OCI-M1 (cell line): ENCODE data around the gene SMARCE1.

ENCODE experiments used
- DNase-seq: peaks from one replicate; lab custom pipeline; 2025; lab: John Stamatoyannopoulos, UW

The SMARCE1 gene

DNA sequence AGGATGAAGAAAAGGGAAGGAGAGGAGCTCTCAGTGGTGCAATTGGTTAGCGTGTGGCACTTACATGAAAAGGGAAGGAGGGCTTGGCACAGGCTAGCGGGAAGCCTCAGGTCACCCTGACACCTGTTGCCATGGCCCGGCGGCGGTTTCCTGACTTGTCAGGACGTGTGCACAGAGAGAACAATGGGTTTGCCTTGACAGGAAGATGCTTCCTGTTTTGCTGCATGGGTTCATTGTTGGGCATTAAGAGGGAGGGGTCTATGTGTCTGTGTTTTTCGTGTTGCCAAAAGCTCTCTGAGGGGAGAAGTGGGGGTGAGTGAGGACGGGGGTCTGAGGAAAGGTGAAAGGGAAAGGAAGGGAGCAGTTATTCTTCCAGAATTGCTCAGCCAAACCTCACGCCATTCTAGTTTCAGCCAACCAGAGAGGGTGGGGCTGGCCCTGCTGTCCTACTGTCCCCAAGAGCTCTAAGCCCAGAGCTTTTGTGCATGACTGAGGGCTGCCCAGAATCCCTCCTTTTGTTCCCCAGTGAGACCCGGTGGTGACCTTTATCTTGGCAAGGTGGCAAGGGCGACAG is 65.2 kb downstream of the SMARCE1 start:
- DNase-seq = no peak

DNA sequence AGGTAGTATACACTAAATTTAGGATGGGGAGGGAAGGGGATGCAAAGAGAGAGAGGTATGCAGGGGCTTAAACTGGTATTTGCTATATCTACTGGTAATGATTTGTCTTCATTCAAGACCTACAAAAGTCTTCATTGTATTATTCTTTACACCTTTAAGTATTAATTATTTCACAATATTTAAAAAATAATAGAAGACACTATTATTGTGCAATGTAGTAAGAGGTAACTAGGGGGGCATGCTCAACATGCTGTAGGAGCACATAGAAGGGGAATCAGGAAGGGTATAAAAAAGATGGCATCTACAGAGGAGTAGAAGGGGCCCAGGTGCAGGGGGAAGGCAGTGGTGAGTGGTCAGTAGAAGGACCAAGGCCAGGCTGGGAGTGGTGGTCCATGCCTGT is 67.5 kb downstream of the SMARCE1 start:
- no peak for DNase-seq

DNA sequence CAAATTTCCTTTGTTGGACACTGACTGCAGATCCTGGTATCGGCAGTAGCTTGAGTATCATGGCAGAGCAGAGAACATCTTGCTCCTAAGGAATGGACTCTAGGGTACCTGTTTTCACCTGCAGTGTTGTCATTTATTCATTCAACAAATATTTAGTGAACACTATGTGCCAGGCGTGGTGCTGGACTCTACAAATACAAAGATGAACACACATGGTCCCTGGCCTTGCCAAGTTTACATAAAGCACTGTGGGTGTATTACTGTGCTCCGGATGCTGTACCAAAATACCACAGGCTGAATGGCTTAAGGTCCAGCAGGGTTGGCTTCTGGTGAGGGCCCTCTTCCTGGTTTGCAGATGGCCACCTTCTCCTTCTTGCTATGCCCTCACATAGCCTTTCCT is 68.1 kb downstream of the SMARCE1 start:
- DNase-seq = no peak

DNA sequence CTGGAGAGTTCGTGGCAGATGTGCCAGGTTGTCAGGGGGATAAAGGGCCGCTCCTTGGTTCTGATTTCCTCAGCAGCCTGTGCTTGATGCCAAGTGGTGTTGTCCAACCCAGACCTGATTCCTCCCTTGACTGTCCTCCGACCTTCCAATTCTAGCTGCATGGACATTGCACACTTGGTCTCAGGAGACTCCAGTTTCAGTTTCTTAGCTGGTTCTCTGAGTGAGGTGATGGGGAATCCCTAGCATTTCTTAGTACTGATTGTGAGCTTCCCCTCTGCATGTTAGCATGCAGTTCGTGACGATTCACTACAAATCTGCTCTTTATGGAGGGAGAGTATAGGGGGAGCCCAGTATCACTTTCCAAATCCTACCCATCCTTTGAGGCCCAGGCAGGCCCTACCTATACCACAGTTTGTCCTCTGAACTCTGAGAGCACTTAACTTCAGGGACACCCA is 70.0 kb downstream of the SMARCE1 start:
- DNase-seq = no peak

DNA sequence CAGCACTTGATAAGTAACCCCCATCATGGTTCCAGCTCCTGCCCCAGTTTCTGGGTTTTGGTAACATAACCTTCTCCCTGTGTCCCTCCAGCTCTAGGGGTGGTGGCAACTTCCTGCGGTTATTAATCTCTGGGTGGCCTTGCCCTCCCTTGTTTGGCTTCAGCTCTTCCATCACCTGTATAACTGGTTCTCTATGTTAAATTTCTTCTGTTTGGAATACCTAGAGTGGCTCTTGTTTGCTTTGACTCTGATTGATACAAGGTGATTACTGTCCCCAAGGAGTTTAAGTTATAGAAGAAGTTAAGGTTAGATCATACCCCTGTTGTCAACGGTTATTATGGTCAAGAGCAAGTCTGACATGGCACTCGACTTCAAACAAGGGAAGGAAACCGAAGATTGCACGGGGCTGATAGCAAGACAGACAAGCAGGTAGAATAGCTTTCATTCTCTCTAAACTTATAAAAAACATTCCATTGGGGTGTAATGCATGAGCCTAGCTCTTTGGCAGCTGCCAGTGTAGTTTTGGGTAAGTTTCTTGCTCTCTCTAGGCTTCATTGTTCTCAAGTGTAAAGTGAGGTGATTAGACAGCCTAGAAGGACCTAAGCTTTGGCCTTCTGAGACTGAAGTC is 71.4 kb downstream of the SMARCE1 start:
- no peak for DNase-seq
